Tibial nerve (tissue), 4 donors: ENCODE data around the gene CFAP54. TPM values are rescaled to one million over a fixed set of nuclear protein-coding genes. Genes with fewer than 3 reads are reported as not detected.

Experiments
- DNase-seq, 2 donors: peaks; one replicate each; pipeline ENCODE4 v3.0.0-alpha.2; 2019; ENCODE audit warnings: low spot score in 2 of 2
- H3K27ac ChIP-seq, 4 donors: fragments of 200-600 bp; sonication (generic) in 3 of 4; one replicate each; pipeline ENCODE4 v1.5.1; 2017 to 2019; ENCODE audit warnings: mild to moderate bottlenecking in 1 of 4
- H3K27me3 ChIP-seq, 2 donors: fragments of 200-600 bp; sonication (generic) in 1 of 2; one replicate each; pipeline versions ENCODE4 v1.5.1 to v1.6.0; 2017 to 2019
- H3K36me3 ChIP-seq, 3 donors: fragments of 200-600 bp; sonication (generic); one replicate each; pipeline ENCODE4 v1.5.1; 2018 to 2019
- H3K4me1 ChIP-seq, 4 donors: fragments of 200-600 bp; sonication (generic) in 3 of 4; one replicate each; pipeline ENCODE4 v1.5.1; 2017 to 2019
- H3K4me3 ChIP-seq, 4 donors: fragments of 200-600 bp; sonication (generic) in 3 of 4; one replicate each; pipeline ENCODE4 v1.5.1; 2017 to 2019; ENCODE audit warnings: mild to moderate bottlenecking in 1 of 4, moderate library complexity in 1 of 4
- H3K9me3 ChIP-seq, 4 donors: fragments of 200-600 bp; sonication (generic) in 3 of 4; one replicate each; pipeline ENCODE4 v1.5.1; 2017 to 2019
- CTCF ChIP-seq, 5 experiments: fragments of 200-600 bp in 3 of 5; fragments of 450-650 bp in 2 of 5; sonication (generic) in 3 of 5; IDR thresholded peaks; one replicate each; pipeline ENCODE4 v1.5.1; 2016 to 2019; ENCODE audit warnings: antibody characterized with exemption in 5 of 5, mild to moderate bottlenecking in 3 of 5, moderate library complexity in 2 of 5
- EP300 ChIP-seq, 2 donors: sonication (generic); formaldehyde crosslinking; IDR thresholded peaks; one replicate each; pipeline ENCODE4 v1.6.1; 2017; ENCODE audit warnings: antibody characterized with exemption in 2 of 2, mild to moderate bottlenecking in 1 of 2
- POLR2A ChIP-seq, 2 donors: fragments of 450-650 bp; IDR thresholded peaks; one replicate each; pipeline ENCODE4 v1.6.1; 2017; ENCODE audit warnings: antibody characterized with exemption in 2 of 2, mild to moderate bottlenecking in 2 of 2, moderate library complexity in 2 of 2
- WGBS, 2 donors: methylation state at CpG; one replicate each; pipeline ENCODE4 v1.1.5; 2018; 5-methylcytosine and 5-hydroxymethylcytosine counted together
- total RNA-seq, 4 donors: library from RNA; depleted of rRNA; stranded (reverse); fragments of >200 nt; gene quantifications; one replicate each; pipeline ENCODE4 v1.1.0, GENCODE V29; 2016

Gene CFAP54
- total RNA-seq, 4 donors from 2014 or later: 0.87 to 6.7 (median 2.1) TPM

- no peak for DNase-seq
- Histone ChIP-seq H3K4me1 (no peaks in the 10 kb centered on the region), H3K4me3 (no peak overlapping the region), H3K9me3 (peaks cover 0 to 3% (median 0%) of the 10 kb centered on the region in 4 donors), H3K27ac (no peak overlapping the region), H3K27me3 (no peaks in the 10 kb centered on the region), H3K36me3 (no peaks in the 10 kb centered on the region)
- WGBS, 2 donors: 89% methylated on average over 5 of the region's 5 CpGs
- TF ChIP-seq CTCF (IDR thresholded peaks at IDR 0.05): no peak
- no peak for TF ChIP-seq EP300 (IDR thresholded peaks at IDR 0.05)
- TF ChIP-seq POLR2A (IDR thresholded peaks at IDR 0.05): no peak
Observed at GRCh38 chr12:96636895-96637294, 147.5 kb downstream of the CFAP54 start.

GRCh38 chr12:96648923-96649322 lies 159.5 kb downstream of the CFAP54 start:
- TF ChIP-seq EP300 (IDR thresholded peaks at IDR 0.05) (no peak), CTCF (IDR thresholded peaks at IDR 0.05) (no peak), POLR2A (IDR thresholded peaks at IDR 0.05) (no peak)
- H3K9me3 ChIP-seq: no peaks in the 10 kb centered on the region
- WGBS, 2 donors: 74 to 78% methylated on average over 1 of the region's 1 CpG
- H3K4me3 ChIP-seq: no peak overlapping the region
- no peaks in the 10 kb centered on the region for H3K36me3 ChIP-seq
- H3K4me1 ChIP-seq: no peaks in the 10 kb centered on the region
- no peak for DNase-seq
- no peaks in the 10 kb centered on the region for H3K27me3 ChIP-seq
- no peak overlapping the region for H3K27ac ChIP-seq

GRCh38 chr12:96652870-96653269 lies 163.5 kb downstream of the CFAP54 start:
- Histone ChIP-seq H3K36me3 (no peaks in the 10 kb centered on the region), H3K4me1 (no peaks in the 10 kb centered on the region), H3K27me3 (no peaks in the 10 kb centered on the region), H3K9me3 (no peaks in the 10 kb centered on the region), H3K4me3 (no peak overlapping the region), H3K27ac (no peak overlapping the region)
- DNase-seq: no peak
- WGBS, 2 donors: 65 to 69% methylated on average over 2 of the region's 2 CpGs
- TF ChIP-seq POLR2A (IDR thresholded peaks at IDR 0.05) (no peak), CTCF (IDR thresholded peaks at IDR 0.05) (no peak), EP300 (IDR thresholded peaks at IDR 0.05) (no peak)

GRCh38 chr12:96658075-96658474 lies 168.7 kb downstream of the CFAP54 start:
- Histone ChIP-seq H3K27ac (no peak overlapping the region), H3K27me3 (no peaks in the 10 kb centered on the region), H3K4me3 (no peak overlapping the region), H3K36me3 (no peaks in the 10 kb centered on the region), H3K4me1 (no peaks in the 10 kb centered on the region), H3K9me3 (no peaks in the 10 kb centered on the region)
- 85 to 88% methylated on average over 1 of the region's 1 CpG for WGBS, 2 donors
- no peak for DNase-seq
- TF ChIP-seq CTCF (IDR thresholded peaks at IDR 0.05) (no peak), EP300 (IDR thresholded peaks at IDR 0.05) (no peak), POLR2A (IDR thresholded peaks at IDR 0.05) (no peak)

GRCh38 chr12:96669786-96670185 lies 180.4 kb downstream of the CFAP54 start:
- H3K4me3 ChIP-seq: no peak overlapping the region
- WGBS, 2 donors: 75 to 81% methylated on average over 4 of the region's 4 CpGs
- H3K27ac ChIP-seq: no peak overlapping the region
- no peak for DNase-seq
- no peaks in the 10 kb centered on the region for H3K36me3 ChIP-seq
- H3K4me1 ChIP-seq: no peaks in the 10 kb centered on the region
- no peak for TF ChIP-seq EP300 (IDR thresholded peaks at IDR 0.05)
- TF ChIP-seq POLR2A (IDR thresholded peaks at IDR 0.05): no peak
- TF ChIP-seq CTCF (IDR thresholded peaks at IDR 0.05): no peak
- H3K27me3 ChIP-seq: no peaks in the 10 kb centered on the region
- H3K9me3 ChIP-seq: no peaks in the 10 kb centered on the region
